HG03196 (cell line): ENCODE results near the gene CUX1.

ENCODE experiments used
- ATAC-seq: cut with Tn5 transposase; IDR thresholded peaks from one replicate; pipeline ENCODE4 v1.9.1; 2021; ENCODE audit not compliant: unreplicated experiment

CUX1 gene

GRCh38 chr7:101934618-101935017 lies 117.2 kb downstream of the CUX1 start:
- ATAC-seq: no peak

- ATAC-seq: no peak
Measured at GRCh38 chr7:101935521-101936141, 118.2 kb downstream of the CUX1 start.

GRCh38 chr7:101936223-101936610 lies 118.8 kb downstream of the CUX1 start:
- ATAC-seq: no peak

- ATAC-seq: no peak
Measured at GRCh38 chr7:101936611-101937231, 119.3 kb downstream of the CUX1 start.

- no peak for ATAC-seq
Measured at GRCh38 chr7:101937717-101938514, 120.5 kb downstream of the CUX1 start.

- ATAC-seq: no peak
Measured at GRCh38 chr7:101939136-101939695, 121.8 kb downstream of the CUX1 start.

GRCh38 chr7:101940151-101940550 lies 122.7 kb downstream of the CUX1 start:
- ATAC-seq: no peak

- no peak for ATAC-seq
Measured at GRCh38 chr7:101940830-101941229, 123.4 kb downstream of the CUX1 start.

GRCh38 chr7:101941481-101942383 lies 124.3 kb downstream of the CUX1 start:
- ATAC-seq: no peak

GRCh38 chr7:101942603-101943210 lies 125.3 kb downstream of the CUX1 start:
- ATAC-seq: no peak

- ATAC-seq: no peak
Measured at GRCh38 chr7:101943306-101943705, 125.9 kb downstream of the CUX1 start.

GRCh38 chr7:101943889-101944600 lies 126.6 kb downstream of the CUX1 start:
- ATAC-seq: no peak

- no peak for ATAC-seq
Measured at GRCh38 chr7:101944611-101945010, 127.2 kb downstream of the CUX1 start.

GRCh38 chr7:101945034-101945758 lies 127.8 kb downstream of the CUX1 start:
- no peak for ATAC-seq

- no peak for ATAC-seq
Measured at GRCh38 chr7:101947899-101948298, 130.5 kb downstream of the CUX1 start.

GRCh38 chr7:101948650-101949049 lies 131.2 kb downstream of the CUX1 start:
- no peak for ATAC-seq

- no peak for ATAC-seq
Measured at GRCh38 chr7:101950450-101951119, 133.2 kb downstream of the CUX1 start.

- ATAC-seq: no peak
Measured at GRCh38 chr7:101951757-101952156, 134.3 kb downstream of the CUX1 start.
